ENCODE data around the gene ZC3H7A.

- TF ChIP-seq FOXP1 (CRISPR knock-in tag; IDR thresholded peaks at IDR 0.05; ENCODE audit: borderline replicate concordance), result no peak
- TF ChIP-seq CTCF (IDR thresholded peaks at IDR 0.05), result no peak
- TF ChIP-seq E2F1 (CRISPR knock-in tag; IDR thresholded peaks at IDR 0.05), result no peak
- TF ChIP-seq IRF2 (CRISPR knock-in tag; IDR thresholded peaks at IDR 0.05; ENCODE audit: borderline replicate concordance, low read depth), result no peak
- TF ChIP-seq ATF3 (CRISPR knock-in tag; conservative IDR thresholded peaks at IDR 0.05), result no peak
- peak; percentile 49; the same call in 1 of the 2 replicates for TF ChIP-seq GABPB1 (CRISPR knock-in tag; IDR thresholded peaks at IDR 0.05)
- no peak for TF ChIP-seq ATF2 (CRISPR knock-in tag; IDR thresholded peaks at IDR 0.05; ENCODE audit: borderline replicate concordance, low read depth)
- TF ChIP-seq MAX (CRISPR knock-in tag; IDR thresholded peaks at IDR 0.05), result no peak
- no peak for TF ChIP-seq ZNF138 (CRISPR knock-in tag; conservative IDR thresholded peaks at IDR 0.05)
Observed at GRCh38 chr16:11757671-11758545, 39.1 kb downstream of the ZC3H7A start.
